Endothelial cell of umbilical vein (primary cell): ENCODE measurements around the gene TRMO. TPM values are rescaled to one million over a fixed set of nuclear protein-coding genes. Genes with fewer than 3 reads are reported as not detected.

ENCODE experiments used
- BruUV-seq: library from RNA; stranded (reverse); fragments of 400-500 nt; replicated peaks from 2 replicates; lab custom pipeline; 2021; lab: Mats Ljungman, UMichigan
- CTCF ChIA-PET: fragments of 300-600, 350-600 bp; sonication (Branson Sonifier 250); formaldehyde crosslinking; loops from one replicate; lab custom pipeline; 2021; ENCODE audit warnings: antibody characterized with exemption, inconsistent platforms; lab: Charles Lee
- POLR2A ChIA-PET: fragments of 300-600, 350-600 bp; sonication (Branson Sonifier 250); formaldehyde crosslinking; loops from one replicate; lab custom pipeline; 2021; ENCODE audit warnings: antibody characterized with exemption, inconsistent platforms; lab: Charles Lee
- DNase-seq: peaks from one replicate; pipeline ENCODE4 v3.0.0-alpha.2; 2011; ENCODE audit warnings: low read depth, low spot score
- FAIRE-seq: peaks from 2 replicates; lab custom pipeline; 2011; peaks lifted over from hg19 to GRCh38; lab: Jason Lieb, UNC
- H2AFZ ChIP-seq: 2 replicates; pipeline ENCODE4 v1.6.0; 2012; ENCODE audit warnings: low read depth, low read length, control low read depth, inconsistent platforms
- H3K27ac ChIP-seq: 2 replicates; pipeline ENCODE4 v1.5.1; 2011; ENCODE audit warnings: low read depth, mild to moderate bottlenecking, control low read depth, low read length, moderate library complexity; ENCODE audit not compliant: insufficient read depth
- H3K27me3 ChIP-seq, 2 experiments: 2 replicates each; pipeline versions ENCODE4 v1.6.0 to v1.6.1; 2011; ENCODE audit warnings: low read length in 2 of 2, mixed read lengths in 1 of 2; ENCODE audit not compliant: control insufficient read depth in 2 of 2, insufficient read depth in 2 of 2
- H3K36me3 ChIP-seq, 2 experiments: 2 replicates in 1 of 2; 3 replicates in 1 of 2; pipeline ENCODE4 v1.5.1; 2011; ENCODE audit warnings: low read length in 2 of 2, mild to moderate bottlenecking in 1 of 2, moderate library complexity in 1 of 2; ENCODE audit not compliant: control insufficient read depth in 2 of 2, insufficient read depth in 2 of 2; ENCODE audit errors: extremely low read depth in 1 of 2
- H3K4me1 ChIP-seq: 3 replicates; pipeline ENCODE4 v1.5.1; 2011; ENCODE audit warnings: mild to moderate bottlenecking, low read length; ENCODE audit not compliant: control insufficient read depth, insufficient read depth; ENCODE audit errors: extremely low read depth
- H3K4me2 ChIP-seq: 2 replicates; pipeline ENCODE4 v1.6.1; 2011; ENCODE audit warnings: low read length, control low read depth, mixed read lengths; ENCODE audit not compliant: insufficient read depth
- H3K4me3 ChIP-seq, 3 experiments: fragments of 200-600 bp in 1 of 3; sonication (generic), shearing (Covaris generic) in 1 of 3; replicated peaks in 1 of 3; 2 replicates each; pipeline ENCODE4 v1.5.1; 2011 to 2016; ENCODE audit warnings: control low read depth in 3 of 3, low read length in 3 of 3, mild to moderate bottlenecking in 2 of 3, inconsistent platforms in 1 of 3, low read depth in 1 of 3, moderate library complexity in 1 of 3; ENCODE audit not compliant: insufficient read depth in 1 of 3
- H3K79me2 ChIP-seq: 2 replicates; pipeline ENCODE4 v1.6.0; 2012; ENCODE audit warnings: low read length, inconsistent platforms; ENCODE audit not compliant: control insufficient read depth, insufficient read depth
- H3K9ac ChIP-seq: replicated peaks from 2 replicates; pipeline ENCODE3; 2011; ENCODE audit warnings: low read length, control low read depth; ENCODE audit not compliant: insufficient read depth; ENCODE audit errors: extremely low read depth
- H3K9me1 ChIP-seq: replicated peaks from 3 replicates; pipeline ENCODE4 v1.6.0; 2011; ENCODE audit warnings: mild to moderate bottlenecking, low read length; ENCODE audit not compliant: control insufficient read depth, insufficient read depth; ENCODE audit errors: extremely low read depth
- H3K9me3 ChIP-seq: replicated peaks from 2 replicates; pipeline ENCODE4 v1.5.1; 2012; ENCODE audit warnings: low read length, inconsistent platforms; ENCODE audit not compliant: control insufficient read depth, insufficient read depth
- H4K20me1 ChIP-seq: replicated peaks from 2 replicates; pipeline ENCODE3; 2011; ENCODE audit warnings: mild to moderate bottlenecking, low read length; ENCODE audit not compliant: control insufficient read depth, insufficient read depth; ENCODE audit errors: extremely low read depth
- EZH2 ChIP-seq: IDR thresholded peaks from 2 replicates; pipeline ENCODE4 v1.6.1; 2012; ENCODE audit warnings: borderline replicate concordance, low read depth, mild to moderate bottlenecking, moderate library complexity, low read length, inconsistent platforms; ENCODE audit not compliant: severe bottlenecking
- FOS ChIP-seq: IDR thresholded peaks from 2 replicates; pipeline ENCODE4 v1.6.1; 2011; ENCODE audit warnings: mild to moderate bottlenecking, low read length, moderate library complexity, borderline replicate concordance; ENCODE audit not compliant: insufficient read depth
- GATA2 ChIP-seq: IDR thresholded peaks from 2 replicates; pipeline ENCODE4 v1.7.0; 2011; ENCODE audit warnings: low read depth, mild to moderate bottlenecking, moderate library complexity, mixed read lengths, low read length; ENCODE audit not compliant: insufficient read length, insufficient read depth
- JUN ChIP-seq: IDR thresholded peaks from 2 replicates; pipeline ENCODE4 v1.6.1; 2011; ENCODE audit warnings: borderline replicate concordance, low read depth; ENCODE audit not compliant: insufficient read length, insufficient read depth
- MYC ChIP-seq: IDR thresholded peaks from one replicate; pipeline ENCODE4 v1.6.1; 2011; ENCODE audit warnings: mild to moderate bottlenecking, low read depth, low read length
- POLR2A ChIP-seq: IDR thresholded peaks from 2 replicates; pipeline ENCODE4 v1.6.1; 2012; ENCODE audit warnings: low read depth, mild to moderate bottlenecking, control low read depth, low read length
- POLR2AphosphoS5 ChIP-seq: IDR thresholded peaks from 2 replicates; pipeline ENCODE4 v1.6.1; 2012; ENCODE audit warnings: low read depth, mild to moderate bottlenecking, control low read depth, low read length, moderate library complexity; ENCODE audit not compliant: insufficient read depth
- dilution Hi-C: fragments of 300-500 bp; cut with MboI; formaldehyde crosslinking; loops from one replicate; pipeline ENCODE4 v1.15.0; 2019; ENCODE audit warnings: low sequenced_read_pairs; ENCODE audit not compliant: extremely low pct_ligation_motif_present
- intact Hi-C: fragments of 100-400 bp; cut with micrococcal nuclease; formaldehyde crosslinking; loops from one replicate; pipeline ENCODE4 v1.10.0; 2022
- polyA plus RNA-seq, 4 experiments: library from polyadenylated mRNA; depleted of rRNA in 3 of 4; stranded (reverse) in 3 of 4; unstranded in 1 of 4; fragments of >200 nt; gene quantifications; 2 replicates each; pipeline versions ENCODE4 v1.2.1 to v1.2.3, GENCODE V29; 2011 to 2012; ENCODE audit warnings: missing spikeins in 1 of 4
- total RNA-seq: library from RNA; stranded (reverse); gene quantifications from 2 replicates; pipeline ENCODE4 v1.2.3, GENCODE V29; 2021
- TF ChIP-seq, protein P1 (sequence below): IDR thresholded peaks from 2 replicates; pipeline ENCODE4 v1.6.1; 2011; ENCODE audit not compliant: insufficient read depth, insufficient read length
- TF ChIP-seq, protein P2 (sequence below), 2 donors: IDR thresholded peaks; 1 replicate in 1 of 2; 2 replicates in 1 of 2; pipeline ENCODE4 v1.5.1; 2011; ENCODE audit warnings: low read length in 2 of 2, mild to moderate bottlenecking in 2 of 2, moderate library complexity in 2 of 2, control low read depth in 1 of 2, inconsistent platforms in 1 of 2, low read depth in 1 of 2; ENCODE audit not compliant: insufficient read depth in 1 of 2; ENCODE audit errors: extremely low read depth in 1 of 2

Gene TRMO
- total and polyA plus RNA-seq, 2 donors (not counting 3 experiments of a cell fraction or from before 2014, with no cell fraction given): 10.1 to 11.9 TPM

DNA sequence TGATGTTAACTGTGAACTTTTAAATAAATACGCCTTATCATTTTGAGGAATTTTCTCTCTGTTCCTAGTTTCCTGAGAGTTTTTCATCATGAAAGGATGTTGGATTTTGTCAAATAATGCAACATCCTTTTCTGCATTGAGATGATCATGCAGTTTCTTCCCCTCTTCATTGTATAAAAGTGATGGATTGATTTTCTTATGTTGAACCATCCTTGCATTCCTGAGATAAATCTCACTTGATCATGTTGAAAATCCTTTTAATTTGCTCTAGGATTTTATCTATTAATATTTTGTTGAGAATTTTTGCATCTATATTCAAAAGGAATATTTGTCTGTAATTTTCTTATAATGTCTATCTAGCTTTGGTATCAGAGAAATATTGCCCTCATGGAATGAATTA is 56.0 kb downstream of the TRMO start:
- CTCF ChIA-PET: interaction anchor here (1.2 kb wide), 1 partner anchor 24 kb away, joined by 4 read pairs; no protein-coding TSS in a partner anchor
- intact Hi-C loops: no loop called here
- FAIRE-seq: no peak

More for the DNA sequence above, 56.0 kb downstream of the TRMO start:
- no peaks in the 10 kb centered on the region for H3K9me3 ChIP-seq
- no peaks in the 10 kb centered on the region for H3K36me3 ChIP-seq
- no peak for DNase-seq
- H3K9me1 ChIP-seq: no peaks in the 10 kb centered on the region
- no TSS peak for BruUV-seq
- dilution Hi-C loops: no loop called here
- no peak overlapping the region for H3K4me3 ChIP-seq
- H3K4me2 ChIP-seq: no peak overlapping the region
- POLR2A ChIA-PET: no interaction called here
- H4K20me1 ChIP-seq: no peaks in the 10 kb centered on the region
- H3K79me2 ChIP-seq: no peaks in the 10 kb centered on the region
- no peak for TF ChIP-seq MYC
- TF ChIP-seq, protein P1, sequence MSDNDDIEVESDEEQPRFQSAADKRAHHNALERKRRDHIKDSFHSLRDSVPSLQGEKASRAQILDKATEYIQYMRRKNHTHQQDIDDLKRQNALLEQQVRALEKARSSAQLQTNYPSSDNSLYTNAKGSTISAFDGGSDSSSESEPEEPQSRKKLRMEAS: no peak
- TF ChIP-seq GATA2: no peak
- TF ChIP-seq EZH2: no peak
- no peak for TF ChIP-seq POLR2AphosphoS5
- no peak for TF ChIP-seq JUN
- TF ChIP-seq, protein P2, sequence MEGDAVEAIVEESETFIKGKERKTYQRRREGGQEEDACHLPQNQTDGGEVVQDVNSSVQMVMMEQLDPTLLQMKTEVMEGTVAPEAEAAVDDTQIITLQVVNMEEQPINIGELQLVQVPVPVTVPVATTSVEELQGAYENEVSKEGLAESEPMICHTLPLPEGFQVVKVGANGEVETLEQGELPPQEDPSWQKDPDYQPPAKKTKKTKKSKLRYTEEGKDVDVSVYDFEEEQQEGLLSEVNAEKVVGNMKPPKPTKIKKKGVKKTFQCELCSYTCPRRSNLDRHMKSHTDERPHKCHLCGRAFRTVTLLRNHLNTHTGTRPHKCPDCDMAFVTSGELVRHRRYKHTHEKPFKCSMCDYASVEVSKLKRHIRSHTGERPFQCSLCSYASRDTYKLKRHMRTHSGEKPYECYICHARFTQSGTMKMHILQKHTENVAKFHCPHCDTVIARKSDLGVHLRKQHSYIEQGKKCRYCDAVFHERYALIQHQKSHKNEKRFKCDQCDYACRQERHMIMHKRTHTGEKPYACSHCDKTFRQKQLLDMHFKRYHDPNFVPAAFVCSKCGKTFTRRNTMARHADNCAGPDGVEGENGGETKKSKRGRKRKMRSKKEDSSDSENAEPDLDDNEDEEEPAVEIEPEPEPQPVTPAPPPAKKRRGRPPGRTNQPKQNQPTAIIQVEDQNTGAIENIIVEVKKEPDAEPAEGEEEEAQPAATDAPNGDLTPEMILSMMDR (IDR thresholded peaks at IDR 0.05; ENCODE audit: extremely low read depth in 1 of 2, insufficient read depth in 1 of 2, low read depth in 1 of 2, low read length in 2 of 2): no peak
- no peak for TF ChIP-seq POLR2A
- TF ChIP-seq FOS: no peak
- H2AFZ ChIP-seq: no peak overlapping the region
- no peaks in the 10 kb centered on the region for H3K4me1 ChIP-seq
- H3K27me3 ChIP-seq: peaks cover 15 to 36% of the 10 kb centered on the region in 2 experiments
- H3K27ac ChIP-seq: no peak overlapping the region
- H3K9ac ChIP-seq: no peak overlapping the region
